HUES64 (cell line): ENCODE data around the gene ZP1.
A peak's percentile ranks its signal among the peaks of the same experiment; 100 is the strongest.

Source experiments
- H3K27ac ChIP-seq: 2 replicates; pipeline ENCODE4 v1.7.0; 2013; ENCODE audit warnings: low read depth, low read length, inconsistent platforms
- H3K27me3 ChIP-seq: 2 replicates; pipeline ENCODE4 v1.6.1; 2013; ENCODE audit warnings: mild to moderate bottlenecking, low read length; ENCODE audit not compliant: insufficient read depth
- H3K36me3 ChIP-seq: 2 replicates; pipeline ENCODE4 v1.6.1; 2013; ENCODE audit warnings: mild to moderate bottlenecking, low read length; ENCODE audit not compliant: insufficient read depth
- H3K4me1 ChIP-seq: 2 replicates; pipeline ENCODE4 v1.6.1; 2013; ENCODE audit warnings: mild to moderate bottlenecking, low read length, moderate library complexity; ENCODE audit not compliant: insufficient read depth
- H3K4me3 ChIP-seq: 2 replicates; pipeline ENCODE4 v1.5.1; 2013; ENCODE audit warnings: mild to moderate bottlenecking, low read length, moderate library complexity
- H3K9ac ChIP-seq: 2 replicates; pipeline ENCODE4 v1.6.1; 2013; ENCODE audit warnings: mild to moderate bottlenecking, low read depth, low read length
- H3K9me3 ChIP-seq: 2 replicates; pipeline ENCODE4 v1.6.1; 2013; ENCODE audit warnings: low read depth, low read length; ENCODE audit not compliant: insufficient read depth
- WGBS: fragments of 150-250, 120-280 bp; methylation state at CpG from one replicate; pipeline ENCODE4 v1.1.7; 2013; ENCODE audit warnings: missing lambda C conversion rate; 5-methylcytosine and 5-hydroxymethylcytosine counted together

Gene ZP1

DNA sequence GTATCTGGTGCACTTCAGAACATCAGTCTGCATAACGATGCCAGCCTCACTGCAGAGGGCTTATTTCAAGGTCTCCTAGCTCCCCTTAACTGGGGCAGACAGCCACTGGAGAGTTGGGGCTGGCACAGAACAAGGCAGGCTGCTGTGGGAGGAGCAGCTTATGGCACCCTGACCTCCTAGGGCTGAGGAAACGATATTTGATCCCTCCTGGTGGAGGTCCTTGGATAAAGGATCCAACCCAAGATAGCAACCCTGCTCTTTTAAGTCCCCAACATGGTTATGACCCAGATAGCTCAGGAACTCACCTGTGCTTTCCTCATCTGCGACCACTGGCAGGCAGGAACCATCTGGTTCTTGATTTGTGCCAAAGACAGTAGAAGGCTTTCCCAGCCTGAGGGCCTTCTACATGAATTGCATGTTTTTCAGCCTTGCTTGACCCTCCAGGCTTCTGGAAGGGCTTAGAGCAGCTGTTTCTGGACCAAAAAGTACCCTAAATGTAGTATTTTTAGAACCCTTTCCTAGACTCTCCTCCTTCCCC is 49.4 kb downstream of the ZP1 start:
- WGBS: 87% methylated on average over 3 of the region's 3 CpGs
- peaks cover 33% of the 10 kb centered on the region for H3K4me1 ChIP-seq
- no peak overlapping the region for H3K4me3 ChIP-seq
- H3K27ac ChIP-seq: no peak overlapping the region
- no peaks in the 10 kb centered on the region for H3K9me3 ChIP-seq
- peaks cover 23% of the 10 kb centered on the region for H3K36me3 ChIP-seq
- H3K27me3 ChIP-seq: no peaks in the 10 kb centered on the region
- H3K9ac ChIP-seq: no peak overlapping the region

DNA sequence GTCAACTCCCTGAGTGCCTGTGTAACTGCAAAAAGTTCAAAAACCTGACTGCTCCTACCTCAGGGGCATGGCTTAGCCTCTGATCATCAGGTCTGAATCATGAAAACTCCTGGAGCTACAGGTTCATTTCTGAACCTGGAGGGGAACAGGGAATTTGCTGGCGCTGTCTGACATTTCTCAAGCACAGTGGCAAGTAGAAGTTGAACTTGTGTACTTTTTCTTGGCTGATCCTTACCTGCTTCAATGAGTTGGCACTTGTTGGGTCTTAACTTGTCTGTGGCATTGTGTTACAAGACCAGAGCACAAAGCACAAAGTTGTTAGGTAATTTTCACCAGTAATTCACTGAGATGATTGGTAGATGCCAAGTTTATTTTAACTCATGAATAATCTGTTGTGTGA is 49.9 kb downstream of the ZP1 start:
- no peaks in the 10 kb centered on the region for H3K27me3 ChIP-seq
- no peak overlapping the region for H3K9ac ChIP-seq
- H3K9me3 ChIP-seq: no peaks in the 10 kb centered on the region
- 98% methylated on average over 1 of the region's 1 CpG for WGBS
- H3K4me3 ChIP-seq: no peak overlapping the region
- peaks cover 29% of the 10 kb centered on the region for H3K4me1 ChIP-seq
- H3K36me3 ChIP-seq: peaks cover 26% of the 10 kb centered on the region
- H3K27ac ChIP-seq: no peak overlapping the region

DNA sequence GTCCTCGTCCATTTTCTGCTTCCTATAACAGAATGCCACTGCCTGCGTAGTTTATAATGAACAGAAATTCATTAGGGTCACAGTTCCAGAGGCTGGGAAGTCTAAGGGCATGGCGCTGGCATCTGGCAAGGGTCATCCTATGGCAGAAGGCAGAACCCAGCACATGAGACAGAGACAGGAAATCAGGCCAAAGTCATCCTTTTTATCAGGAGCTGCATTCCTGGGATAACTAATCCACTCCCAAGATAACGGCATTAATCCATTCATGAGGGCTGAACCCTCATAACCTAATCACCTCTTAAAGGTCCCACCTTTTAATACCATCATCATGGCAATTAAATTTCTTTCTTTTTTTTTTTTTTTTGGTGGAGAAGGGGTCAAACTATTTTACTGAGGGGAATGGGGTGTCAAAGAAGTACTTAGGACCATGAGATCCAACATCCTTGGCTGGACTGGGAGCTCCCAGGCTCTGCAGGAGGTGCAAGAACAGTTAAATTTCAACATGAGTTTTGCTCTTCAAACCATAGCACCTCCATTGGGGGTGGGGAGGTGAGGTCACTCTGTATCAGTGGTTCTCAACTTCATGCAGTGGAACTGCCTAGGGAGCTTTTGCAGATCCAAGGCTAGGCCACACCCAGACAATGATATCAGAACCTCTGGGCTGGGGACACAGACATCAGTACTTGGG is 51.1 kb downstream of the ZP1 start:
- Histone ChIP-seq H3K4me1 (peaks cover 18% of the 10 kb centered on the region), H3K27ac (no peak overlapping the region), H3K9me3 (no peaks in the 10 kb centered on the region)

DNA sequence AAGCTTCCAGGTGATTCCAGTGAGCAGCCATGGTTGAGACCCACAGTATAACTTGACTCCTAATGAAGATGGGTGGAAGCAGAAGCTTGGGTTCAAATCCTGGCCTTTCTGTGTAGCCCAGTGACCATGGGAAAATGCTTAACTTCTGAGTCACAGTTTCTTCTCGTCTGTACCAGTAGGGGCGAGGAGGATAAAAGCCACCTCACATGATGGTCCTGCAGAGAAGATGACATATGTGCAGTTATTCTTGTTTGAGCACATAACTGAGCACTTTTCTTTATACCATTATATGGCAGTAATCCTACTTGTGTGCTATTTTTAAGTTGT is 51.6 kb downstream of the ZP1 start:
- H3K4me1 ChIP-seq: peaks cover 18% of the 10 kb centered on the region
- 63% methylated on average over 2 of the region's 2 CpGs for WGBS
- H3K27ac ChIP-seq: no peak overlapping the region
- H3K36me3 ChIP-seq: peaks cover 27% of the 10 kb centered on the region
- no peaks in the 10 kb centered on the region for H3K9me3 ChIP-seq
- no peak overlapping the region for H3K9ac ChIP-seq
- no peaks in the 10 kb centered on the region for H3K27me3 ChIP-seq
- H3K4me3 ChIP-seq: no peak overlapping the region

More for the DNA sequence above, 51.1 kb downstream of the ZP1 start:
- peaks cover 27% of the 10 kb centered on the region for H3K36me3 ChIP-seq
- H3K4me3 ChIP-seq: no peak overlapping the region
- H3K27me3 ChIP-seq: no peaks in the 10 kb centered on the region
- H3K9ac ChIP-seq: no peak overlapping the region
- WGBS: 95% methylated on average over 4 of the region's 4 CpGs

DNA sequence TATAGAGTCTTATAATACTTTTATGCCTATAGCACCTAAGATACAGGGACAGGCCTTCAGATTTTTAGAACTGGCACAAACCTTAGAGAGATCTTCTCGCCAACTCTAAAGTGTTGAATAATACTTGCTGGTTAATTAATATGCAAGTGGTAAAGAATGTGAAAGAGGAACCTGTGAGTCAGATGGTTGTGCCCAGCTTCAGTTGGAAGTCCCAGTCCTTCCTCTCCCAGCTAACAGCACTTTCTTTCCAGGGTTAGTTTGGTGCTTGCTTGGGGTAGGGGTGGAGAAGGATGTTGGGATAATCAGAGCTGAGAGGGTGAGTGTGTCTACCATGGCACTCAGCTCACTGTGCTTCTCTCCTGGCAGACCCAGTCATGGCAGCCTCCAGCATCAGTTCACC is 52.0 kb downstream of the ZP1 start:
- peaks cover 18% of the 10 kb centered on the region for H3K4me1 ChIP-seq
- peaks cover 27% of the 10 kb centered on the region for H3K36me3 ChIP-seq
- H3K27ac ChIP-seq: no peak overlapping the region
- no peak overlapping the region for H3K4me3 ChIP-seq
- no peaks in the 10 kb centered on the region for H3K27me3 ChIP-seq
- no peaks in the 10 kb centered on the region for H3K9me3 ChIP-seq
- WGBS: 100% methylated on average over 1 of the region's 1 CpG
- no peak overlapping the region for H3K9ac ChIP-seq

DNA sequence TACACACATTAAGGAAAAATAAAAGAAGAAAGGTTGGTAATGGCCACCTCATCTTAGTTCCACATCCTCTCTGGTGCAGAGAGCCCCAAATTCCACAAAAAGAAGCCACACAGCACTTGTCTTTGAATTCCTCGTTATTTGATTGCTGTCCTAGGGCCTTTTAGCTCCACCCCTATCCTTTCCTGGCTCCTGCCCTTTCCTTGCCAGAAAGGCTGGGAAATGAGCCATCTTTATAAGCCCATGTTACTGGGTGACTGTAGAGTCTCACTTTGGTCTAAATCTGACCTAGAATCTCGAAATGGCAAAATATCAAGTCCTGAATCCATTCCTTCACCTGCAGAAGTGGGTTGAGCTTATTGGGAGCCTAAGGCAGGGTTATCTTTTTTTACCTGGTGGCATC is 52.6 kb downstream of the ZP1 start:
- 94% methylated on average over 2 of the region's 2 CpGs for WGBS
- H3K9ac ChIP-seq: no peak overlapping the region
- no peaks in the 10 kb centered on the region for H3K9me3 ChIP-seq
- peaks cover 1% of the 10 kb centered on the region; the same call in 1 of the 2 replicates for H3K27me3 ChIP-seq
- no peak overlapping the region for H3K4me3 ChIP-seq
- H3K36me3 ChIP-seq: peaks cover 27% of the 10 kb centered on the region
- H3K4me1 ChIP-seq: peaks cover 15% of the 10 kb centered on the region
- H3K27ac ChIP-seq: no peak overlapping the region

DNA sequence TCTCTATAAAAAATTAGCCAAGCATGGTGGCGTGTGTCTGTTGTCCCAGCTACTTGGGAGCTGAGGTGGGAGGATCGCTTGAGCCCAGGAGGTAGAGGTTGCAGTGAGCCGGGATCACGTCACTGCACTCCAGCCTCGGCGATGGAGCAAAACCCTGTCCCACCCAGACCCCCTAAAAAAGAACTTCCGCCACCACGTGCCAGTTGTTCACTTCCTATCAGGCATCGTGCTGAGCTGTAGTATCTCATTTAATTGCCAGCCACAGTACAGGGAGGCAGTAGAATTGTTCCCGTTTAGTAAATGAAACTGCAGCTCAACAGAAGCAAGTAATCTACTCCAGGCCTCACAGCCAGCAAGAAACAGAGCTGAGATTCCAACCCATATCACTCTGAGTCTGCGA is 53.9 kb downstream of the ZP1 start:
- Histone ChIP-seq H3K4me1 (peaks cover 13% of the 10 kb centered on the region), H3K9ac (no peak overlapping the region)
- 97% methylated on average over 11 of the region's 11 CpGs for WGBS

DNA sequence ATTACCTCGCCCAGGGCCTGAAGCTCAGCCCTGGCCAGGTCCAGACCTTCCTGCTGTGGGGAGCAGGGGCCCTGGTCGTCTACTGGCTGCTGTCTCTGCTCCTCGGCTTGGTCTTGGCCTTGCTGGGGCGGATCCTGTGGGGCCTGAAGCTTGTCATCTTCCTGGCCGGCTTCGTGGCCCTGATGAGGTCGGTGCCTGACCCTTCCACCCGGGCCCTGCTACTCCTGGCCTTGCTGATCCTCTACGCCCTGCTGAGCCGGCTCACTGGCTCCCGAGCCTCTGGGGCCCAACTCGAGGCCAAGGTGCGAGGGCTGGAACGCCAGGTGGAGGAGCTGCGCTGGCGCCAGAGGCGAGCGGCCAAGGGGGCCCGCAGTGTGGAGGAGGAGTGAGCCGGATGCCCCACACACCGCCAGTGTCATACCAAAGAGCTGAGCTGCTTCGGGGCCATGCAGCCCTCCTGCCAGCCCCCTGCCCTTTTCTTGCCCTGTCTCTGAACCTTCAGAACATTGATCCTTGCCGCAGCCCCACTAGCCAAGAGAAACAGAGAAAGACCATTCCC is 54.5 kb downstream of the ZP1 start:
- peaks cover 31% of the 10 kb centered on the region for H3K36me3 ChIP-seq
- no peaks in the 10 kb centered on the region for H3K9me3 ChIP-seq
- no peak overlapping the region for H3K4me3 ChIP-seq
- H3K27ac ChIP-seq: no peak overlapping the region
- peaks cover 4% of the 10 kb centered on the region; the same call in 1 of the 2 replicates for H3K27me3 ChIP-seq
- peaks cover 7% of the 10 kb centered on the region for H3K4me1 ChIP-seq
- WGBS: 96% methylated on average over 23 of the region's 23 CpGs
- no peak overlapping the region for H3K9ac ChIP-seq

More for the DNA sequence above, 53.9 kb downstream of the ZP1 start:
- H3K27me3 ChIP-seq: peaks cover 4% of the 10 kb centered on the region; the same call in 1 of the 2 replicates
- no peak overlapping the region for H3K4me3 ChIP-seq
- H3K27ac ChIP-seq: no peak overlapping the region
- no peaks in the 10 kb centered on the region for H3K9me3 ChIP-seq
- peaks cover 27% of the 10 kb centered on the region for H3K36me3 ChIP-seq

DNA sequence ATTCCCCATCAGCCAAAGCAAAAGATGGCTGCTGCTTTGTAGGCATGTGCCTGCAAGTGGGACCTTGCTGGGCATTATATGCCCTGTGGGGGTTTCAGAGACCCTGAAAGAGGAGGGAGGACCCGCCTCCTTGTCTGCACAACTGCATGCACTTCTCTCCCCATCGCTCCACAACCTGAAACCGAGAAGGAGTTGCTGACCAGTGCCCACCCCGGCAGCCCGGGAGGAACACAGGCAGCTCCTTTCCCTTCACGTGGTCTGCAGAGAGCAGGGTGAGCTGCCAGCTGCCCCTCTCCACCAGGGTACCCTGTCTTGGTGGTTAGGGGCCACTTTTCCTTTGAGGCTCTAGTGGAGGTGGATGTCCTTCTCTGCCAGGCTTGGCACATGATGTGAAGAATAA is 55.6 kb downstream of the ZP1 start:
- WGBS: 92% methylated on average over 6 of the region's 6 CpGs
- H3K36me3 ChIP-seq: peaks cover 41% of the 10 kb centered on the region
- peaks cover 6% of the 10 kb centered on the region for H3K4me1 ChIP-seq
- H3K9me3 ChIP-seq: no peaks in the 10 kb centered on the region
- no peak overlapping the region for H3K9ac ChIP-seq
- H3K27me3 ChIP-seq: peaks cover 4% of the 10 kb centered on the region; the same call in 1 of the 2 replicates
- H3K4me3 ChIP-seq: no peak overlapping the region
- no peak overlapping the region for H3K27ac ChIP-seq

DNA sequence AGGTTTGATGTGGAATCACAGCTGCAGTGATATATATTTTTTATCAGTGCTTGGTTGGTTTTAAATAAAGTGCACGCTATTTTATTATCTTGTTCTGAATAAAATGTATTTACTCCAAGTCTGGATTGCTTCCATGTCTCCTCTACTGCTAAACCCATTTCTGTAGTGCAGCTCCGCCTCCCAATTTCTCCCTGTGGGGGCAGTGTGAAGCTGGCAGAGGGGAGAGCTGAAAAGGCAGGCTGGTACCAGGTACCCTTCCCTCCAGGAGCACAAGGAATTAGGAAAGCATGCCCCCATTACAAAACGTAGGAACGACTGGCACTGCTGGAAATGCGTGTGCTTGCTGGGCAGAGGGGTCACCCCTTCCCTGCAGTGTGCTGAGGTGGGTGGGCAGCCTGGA is 56.0 kb downstream of the ZP1 start:
- H3K9ac ChIP-seq: no peak overlapping the region
- peaks cover 45% of the 10 kb centered on the region for H3K36me3 ChIP-seq
- no peak overlapping the region for H3K4me3 ChIP-seq
- WGBS: 86% methylated on average over 4 of the region's 5 CpGs
- H3K4me1 ChIP-seq: peaks cover 6% of the 10 kb centered on the region
- H3K9me3 ChIP-seq: no peaks in the 10 kb centered on the region
- H3K27me3 ChIP-seq: peaks cover 4% of the 10 kb centered on the region; the same call in 1 of the 2 replicates
- H3K27ac ChIP-seq: no peak overlapping the region

DNA sequence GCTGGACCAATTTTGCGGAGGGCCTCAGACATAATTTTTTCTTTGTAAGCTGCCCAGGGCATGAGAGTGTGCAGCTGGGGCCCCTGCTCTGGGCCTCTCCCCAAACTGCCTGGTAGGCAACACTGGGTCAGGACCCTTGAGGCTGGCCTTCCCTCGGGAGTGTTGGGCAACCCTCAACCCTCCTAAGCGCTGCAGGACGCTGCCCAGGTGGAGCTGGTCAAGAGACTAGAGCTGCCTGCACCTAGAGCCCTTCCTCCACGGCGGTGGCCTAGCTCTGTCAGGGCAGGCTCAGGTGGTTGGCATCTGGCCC is 56.4 kb downstream of the ZP1 start:
- no peaks in the 10 kb centered on the region for H3K9me3 ChIP-seq
- H3K27me3 ChIP-seq: peaks cover 4% of the 10 kb centered on the region; the same call in 1 of the 2 replicates
- no peak overlapping the region for H3K27ac ChIP-seq
- WGBS: 58% methylated on average over 6 of the region's 6 CpGs
- H3K4me3 ChIP-seq: peak overlapping the region; percentile 86
- peaks cover 6% of the 10 kb centered on the region for H3K4me1 ChIP-seq
- peaks cover 50% of the 10 kb centered on the region for H3K36me3 ChIP-seq
- no peak overlapping the region for H3K9ac ChIP-seq
